ENCODE measurements around the gene ALOX12. TPM values are rescaled to one million over a fixed set of nuclear protein-coding genes. Genes with fewer than 3 reads are reported as not detected.

ALOX12 gene
- total RNA-seq, 1 donor from 2014 or later, result not detected

DNA sequence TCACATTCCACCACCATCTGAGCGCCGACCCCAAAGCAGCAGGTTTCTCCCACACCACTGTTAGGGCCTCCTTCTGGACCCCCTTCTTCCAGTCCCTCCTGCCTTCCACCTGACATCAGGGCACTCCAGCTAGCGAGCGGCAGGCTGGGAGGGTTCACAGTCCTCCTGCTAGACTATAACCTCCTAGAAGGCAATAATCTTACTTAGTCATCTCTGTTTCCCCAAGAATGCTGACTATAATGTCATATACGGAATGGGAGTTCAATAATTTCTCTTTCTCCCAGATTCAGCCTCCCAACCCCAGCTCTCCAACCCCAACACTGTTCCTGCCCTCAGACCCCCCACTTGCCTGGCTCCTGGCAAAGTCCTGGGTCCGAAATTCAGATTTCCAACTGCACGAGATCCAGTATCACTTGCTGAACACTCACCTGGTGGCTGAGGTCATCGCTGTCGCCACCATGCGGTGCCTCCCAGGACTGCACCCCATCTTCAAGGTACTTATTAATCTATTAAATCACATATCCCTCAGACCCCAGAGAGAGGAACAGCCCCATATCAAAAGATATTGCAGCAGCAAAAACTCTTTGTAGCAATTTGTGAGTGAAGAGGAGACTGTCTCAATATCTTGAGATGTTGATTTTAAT lies 5.6 kb downstream of the ALOX12 start:
- H3K27me3 Mint-ChIP-seq (ENCODE audit: unreplicated experiment), result peaks cover 7% of the 10 kb centered on the region
- peaks cover 16% of the 10 kb centered on the region for H3K36me3 Mint-ChIP-seq (ENCODE audit: unreplicated experiment)
- DNase-seq, result peak; percentile 64
- no peak overlapping the region for H3K4me3 Mint-ChIP-seq (ENCODE audit: unreplicated experiment)
- H3K27ac Mint-ChIP-seq (ENCODE audit: unreplicated experiment), result no peak overlapping the region
- no peaks in the 10 kb centered on the region for H3K9me3 Mint-ChIP-seq (ENCODE audit: unreplicated experiment)
- TF ChIP-seq, protein P1, sequence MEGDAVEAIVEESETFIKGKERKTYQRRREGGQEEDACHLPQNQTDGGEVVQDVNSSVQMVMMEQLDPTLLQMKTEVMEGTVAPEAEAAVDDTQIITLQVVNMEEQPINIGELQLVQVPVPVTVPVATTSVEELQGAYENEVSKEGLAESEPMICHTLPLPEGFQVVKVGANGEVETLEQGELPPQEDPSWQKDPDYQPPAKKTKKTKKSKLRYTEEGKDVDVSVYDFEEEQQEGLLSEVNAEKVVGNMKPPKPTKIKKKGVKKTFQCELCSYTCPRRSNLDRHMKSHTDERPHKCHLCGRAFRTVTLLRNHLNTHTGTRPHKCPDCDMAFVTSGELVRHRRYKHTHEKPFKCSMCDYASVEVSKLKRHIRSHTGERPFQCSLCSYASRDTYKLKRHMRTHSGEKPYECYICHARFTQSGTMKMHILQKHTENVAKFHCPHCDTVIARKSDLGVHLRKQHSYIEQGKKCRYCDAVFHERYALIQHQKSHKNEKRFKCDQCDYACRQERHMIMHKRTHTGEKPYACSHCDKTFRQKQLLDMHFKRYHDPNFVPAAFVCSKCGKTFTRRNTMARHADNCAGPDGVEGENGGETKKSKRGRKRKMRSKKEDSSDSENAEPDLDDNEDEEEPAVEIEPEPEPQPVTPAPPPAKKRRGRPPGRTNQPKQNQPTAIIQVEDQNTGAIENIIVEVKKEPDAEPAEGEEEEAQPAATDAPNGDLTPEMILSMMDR (IDR thresholded peaks at IDR 0.05; ENCODE audit: partially characterized antibody, unreplicated experiment), result peak; percentile 75
- H3K4me1 Mint-ChIP-seq (ENCODE audit: low read depth, unreplicated experiment), result no peaks in the 10 kb centered on the region

DNA sequence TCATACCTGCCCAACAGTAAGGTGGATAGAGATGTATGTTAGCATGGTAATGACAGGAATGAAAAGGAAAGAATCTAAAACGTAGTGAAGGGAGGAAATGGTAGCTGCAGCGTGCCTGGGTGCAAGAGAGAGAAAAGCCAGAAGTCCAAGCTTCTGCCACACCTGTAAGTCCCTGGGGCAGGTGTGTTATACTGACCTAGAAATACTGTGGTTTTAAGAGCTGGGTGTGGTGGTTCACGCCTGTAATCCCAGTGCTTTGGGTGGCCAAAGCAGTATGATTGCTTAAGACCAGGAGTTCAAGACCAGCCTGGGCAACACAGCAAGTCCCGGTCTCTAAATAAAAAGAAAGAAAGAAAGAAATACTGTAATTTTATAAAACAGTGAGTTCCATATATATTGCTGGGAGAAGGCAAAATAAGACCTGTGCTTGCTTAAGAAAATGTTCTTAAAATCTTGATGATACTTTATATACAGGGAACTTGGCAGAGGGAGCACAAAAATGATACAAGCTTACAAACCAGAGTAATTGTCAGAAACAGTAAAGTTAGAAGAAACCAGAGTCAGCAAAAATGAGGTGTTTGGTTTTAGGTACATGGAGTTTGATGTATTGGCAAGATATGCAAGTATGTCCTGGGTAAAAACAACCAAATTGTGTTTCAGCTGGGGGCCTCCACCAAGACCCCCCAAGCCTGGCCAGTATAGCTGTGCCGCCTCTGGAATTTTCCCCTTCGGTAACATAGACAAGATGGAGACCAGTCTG lies 6.6 kb downstream of the ALOX12 start:
- no peaks in the 10 kb centered on the region for H3K9me3 Mint-ChIP-seq (ENCODE audit: unreplicated experiment)
- no peak overlapping the region for H3K4me3 Mint-ChIP-seq (ENCODE audit: unreplicated experiment)
- TF ChIP-seq, protein P1 (IDR thresholded peaks at IDR 0.05; ENCODE audit: partially characterized antibody, unreplicated experiment), result no peak
- H3K27ac Mint-ChIP-seq (ENCODE audit: unreplicated experiment), result no peak overlapping the region
- H3K36me3 Mint-ChIP-seq (ENCODE audit: unreplicated experiment), result peaks cover 12% of the 10 kb centered on the region
- no peaks in the 10 kb centered on the region for H3K4me1 Mint-ChIP-seq (ENCODE audit: low read depth, unreplicated experiment)
- DNase-seq, result no peak
- H3K27me3 Mint-ChIP-seq (ENCODE audit: unreplicated experiment), result peaks cover 2% of the 10 kb centered on the region

DNA sequence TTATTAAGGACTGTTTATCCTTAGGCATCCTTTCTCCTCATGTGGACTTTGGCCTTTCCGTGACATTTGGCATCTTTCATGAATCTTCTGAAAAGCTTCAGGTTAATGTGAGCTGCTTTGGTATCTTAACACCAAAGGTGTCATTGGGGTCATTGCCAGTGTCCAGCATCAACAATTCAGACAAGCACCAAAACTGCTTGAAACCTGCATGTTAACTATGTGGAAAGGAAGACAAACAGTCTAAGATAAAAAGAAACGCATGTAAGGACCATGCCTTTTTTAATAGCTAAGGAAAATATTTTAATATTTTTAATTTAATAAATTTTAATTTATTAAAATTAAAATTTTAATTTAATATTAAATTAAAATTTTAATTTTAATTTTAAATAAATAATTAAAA lies 7.9 kb downstream of the ALOX12 start:
- H3K36me3 Mint-ChIP-seq (ENCODE audit: unreplicated experiment), result peaks cover 5% of the 10 kb centered on the region
- no peaks in the 10 kb centered on the region for H3K9me3 Mint-ChIP-seq (ENCODE audit: unreplicated experiment)
- H3K27ac Mint-ChIP-seq (ENCODE audit: unreplicated experiment), result no peak overlapping the region
- TF ChIP-seq, protein P1 (IDR thresholded peaks at IDR 0.05; ENCODE audit: partially characterized antibody, unreplicated experiment), result no peak
- DNase-seq, result no peak
- H3K27me3 Mint-ChIP-seq (ENCODE audit: unreplicated experiment), result peaks cover 2% of the 10 kb centered on the region
- H3K4me1 Mint-ChIP-seq (ENCODE audit: low read depth, unreplicated experiment), result no peaks in the 10 kb centered on the region
- no peak overlapping the region for H3K4me3 Mint-ChIP-seq (ENCODE audit: unreplicated experiment)

DNA sequence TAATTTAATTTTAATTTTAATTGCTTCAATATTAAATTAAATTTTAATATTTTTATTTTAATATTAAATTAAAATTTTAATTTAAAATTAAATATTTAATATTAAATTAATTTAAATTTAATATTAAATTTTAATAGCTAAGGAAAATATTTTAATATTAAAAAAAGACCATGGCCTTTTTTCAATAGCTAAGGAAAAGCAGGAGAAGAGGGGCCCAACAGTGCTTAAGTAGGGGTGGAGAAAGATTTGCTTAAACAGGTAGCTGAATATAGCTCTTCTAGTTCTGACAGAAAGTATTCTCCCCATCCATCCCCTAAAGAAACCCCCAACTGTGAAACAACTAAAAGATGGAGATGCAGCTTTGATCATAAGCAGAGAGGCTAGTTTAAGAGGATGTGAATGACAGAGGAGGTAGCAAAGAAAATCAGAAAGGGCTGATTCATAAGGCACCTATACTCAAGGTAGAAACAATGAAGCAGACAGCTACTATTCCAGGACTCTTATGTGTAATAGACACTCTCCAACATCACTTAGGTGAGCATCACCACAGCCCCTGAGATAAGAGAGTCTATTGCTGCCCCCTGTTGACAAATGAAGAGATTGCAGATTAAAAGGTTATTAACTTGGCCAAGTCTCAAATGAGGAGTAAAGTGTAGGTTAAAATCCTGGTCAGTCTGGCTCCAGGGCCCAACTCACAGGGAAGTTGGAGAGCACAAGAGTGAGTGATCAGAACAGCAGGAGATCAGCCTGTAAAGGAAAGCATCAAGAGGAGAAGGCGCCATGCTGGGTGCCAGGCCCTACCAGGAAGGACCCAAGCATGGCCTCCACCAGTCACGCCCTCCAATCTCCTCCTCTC lies 8.8 kb downstream of the ALOX12 start:
- TF ChIP-seq, protein P1 (IDR thresholded peaks at IDR 0.05; ENCODE audit: partially characterized antibody, unreplicated experiment), result peak; percentile 82
- no peak overlapping the region for H3K27ac Mint-ChIP-seq (ENCODE audit: unreplicated experiment)
- H3K4me1 Mint-ChIP-seq (ENCODE audit: low read depth, unreplicated experiment), result no peaks in the 10 kb centered on the region
- peaks cover 2% of the 10 kb centered on the region for H3K27me3 Mint-ChIP-seq (ENCODE audit: unreplicated experiment)
- no peaks in the 10 kb centered on the region for H3K9me3 Mint-ChIP-seq (ENCODE audit: unreplicated experiment)
- peaks cover 5% of the 10 kb centered on the region for H3K36me3 Mint-ChIP-seq (ENCODE audit: unreplicated experiment)
- DNase-seq, result no peak
- H3K4me3 Mint-ChIP-seq (ENCODE audit: unreplicated experiment), result no peak overlapping the region
